AG10803 (cell line): ENCODE results near the gene AKT1.

Experiments
- DNase-seq: peaks from one replicate; pipeline ENCODE4 v3.0.0; 2010; ENCODE audit warnings: low read depth
- H3K4me3 ChIP-seq: 2 replicates; pipeline ENCODE4 v1.5.1; 2011; ENCODE audit warnings: mild to moderate bottlenecking, low read length, control low read depth
- CTCF ChIP-seq: conservative IDR thresholded peaks from 2 replicates; pipeline ENCODE4 v1.5.1; 2011; ENCODE audit warnings: mild to moderate bottlenecking, low read length, control low read depth, inconsistent platforms

AKT1 gene

GRCh38 chr14:104777808-104778249 lies 17.7 kb downstream of the AKT1 start:
- H3K4me3 ChIP-seq: no peak overlapping the region
- no peak for TF ChIP-seq CTCF
- DNase-seq: no peak

- H3K4me3 ChIP-seq: no peak overlapping the region
- no peak for TF ChIP-seq CTCF
- DNase-seq: no peak
Observed at GRCh38 chr14:104776961-104777807, 18.4 kb downstream of the AKT1 start.

- no peak overlapping the region for H3K4me3 ChIP-seq
- no peak for DNase-seq
- TF ChIP-seq CTCF: no peak
Observed at GRCh38 chr14:104776481-104776880, 19.1 kb downstream of the AKT1 start.

GRCh38 chr14:104775073-104775489 lies 20.5 kb downstream of the AKT1 start:
- DNase-seq: no peak
- TF ChIP-seq CTCF: no peak
- no peak overlapping the region for H3K4me3 ChIP-seq

GRCh38 chr14:104774453-104775072 lies 21.0 kb downstream of the AKT1 start:
- no peak for TF ChIP-seq CTCF
- no peak for DNase-seq
- no peak overlapping the region for H3K4me3 ChIP-seq

- TF ChIP-seq CTCF: no peak
- no peak for DNase-seq
- H3K4me3 ChIP-seq: no peak overlapping the region
Observed at GRCh38 chr14:104773505-104774452, 21.8 kb downstream of the AKT1 start.
